HepG2 (cell line): ENCODE results near the gene ETHE1. TPM values are rescaled to one million over a fixed set of nuclear protein-coding genes. Genes with fewer than 3 reads are reported as not detected.

Experiments used
- AGO1 ChIP-seq: fragments of 200-400 bp; formaldehyde crosslinking; IDR thresholded peaks from 2 replicates; pipeline ENCODE4 v1.6.1; 2017; ENCODE audit warnings: mild to moderate bottlenecking, low read depth, low read length, moderate library complexity; ENCODE audit not compliant: poor library complexity, severe bottlenecking
- CAMTA2 ChIP-seq: sonication (generic); formaldehyde crosslinking; IDR thresholded peaks from 2 replicates; pipeline ENCODE4 v1.4.0; 2020; ENCODE audit warnings: mild to moderate bottlenecking, missing genetic modification reagents, borderline replicate concordance
- CHCHD3 ChIP-seq: sonication (generic); formaldehyde crosslinking; IDR thresholded peaks from 2 replicates; pipeline ENCODE4 v1.8.0; 2022; ENCODE audit warnings: mild to moderate bottlenecking, missing genetic modification reagents, moderate library complexity
- DNMT1 ChIP-seq: sonication (generic); formaldehyde crosslinking; IDR thresholded peaks from 2 replicates; pipeline ENCODE4 v1.5.1; 2020; ENCODE audit warnings: mild to moderate bottlenecking, missing genetic modification reagents
- EED ChIP-seq: sonication (generic); formaldehyde crosslinking; IDR thresholded peaks from 2 replicates; pipeline ENCODE4 v1.5.0; 2020; ENCODE audit warnings: mild to moderate bottlenecking, missing genetic modification reagents
- ELF3 ChIP-seq: IDR thresholded peaks from 2 replicates; pipeline ENCODE4 v1.6.1; 2016; ENCODE audit warnings: missing genetic modification reagents, missing compliant biosample characterization
- ETV5 ChIP-seq: IDR thresholded peaks from 2 replicates; pipeline ENCODE4 v1.6.1; 2018; ENCODE audit warnings: missing biosample characterization, missing genetic modification reagents, inconsistent platforms, borderline replicate concordance
- FOXA1 ChIP-seq, 2 experiments: fragments of 450-650 bp in 1 of 2; sonication (generic) in 1 of 2; formaldehyde crosslinking in 1 of 2; IDR thresholded peaks; 2 replicates each; pipeline versions ENCODE4 v1.4.0 to v1.6.1; 2016 to 2020; ENCODE audit warnings: missing genetic modification reagents in 1 of 2
- FOXP1 ChIP-seq, 2 experiments: fragments of 450-650 bp in 1 of 2; IDR thresholded peaks; 2 replicates each; pipeline ENCODE4 v1.6.1; 2017 to 2018; ENCODE audit warnings: antibody characterized with exemption in 1 of 2
- HES4 ChIP-seq: sonication (generic); formaldehyde crosslinking; IDR thresholded peaks from 2 replicates; pipeline ENCODE4 v1.9.0; 2021; ENCODE audit warnings: mild to moderate bottlenecking, missing genetic modification reagents, borderline replicate concordance
- KLF16 ChIP-seq, 2 experiments: sonication (generic) in 1 of 2; formaldehyde crosslinking in 1 of 2; IDR thresholded peaks; 2 replicates each; pipeline versions ENCODE4 v1.6.1 to v1.8.0; 2016 to 2023; ENCODE audit warnings: missing genetic modification reagents in 2 of 2, missing compliant biosample characterization in 1 of 2
- LRRFIP1 ChIP-seq: sonication (generic); formaldehyde crosslinking; conservative IDR thresholded peaks from 2 replicates; pipeline ENCODE4 v1.4.0; 2020; ENCODE audit warnings: missing genetic modification reagents
- PITX1 ChIP-seq: sonication (generic); formaldehyde crosslinking; IDR thresholded peaks from 2 replicates; pipeline ENCODE4 v1.5.1; 2020; ENCODE audit warnings: mild to moderate bottlenecking, missing genetic modification reagents
- RAD21 ChIP-seq: fragments of 450-650 bp; formaldehyde crosslinking; IDR thresholded peaks from 2 replicates; pipeline ENCODE4 v1.5.0; 2020; ENCODE audit warnings: mild to moderate bottlenecking
- RFX3 ChIP-seq: IDR thresholded peaks from 2 replicates; pipeline ENCODE4 v1.6.1; 2016; ENCODE audit warnings: missing biosample characterization, missing genetic modification reagents
- SNAPC2 ChIP-seq: sonication (generic); formaldehyde crosslinking; IDR thresholded peaks from 2 replicates; pipeline ENCODE4 v1.8.1; 2022; ENCODE audit warnings: mild to moderate bottlenecking, missing genetic modification reagents
- SRF ChIP-seq: IDR thresholded peaks from 2 replicates; pipeline ENCODE4 v1.6.1; 2011; ENCODE audit warnings: mild to moderate bottlenecking, low read depth, low read length, moderate library complexity
- ZNF143 ChIP-seq: sonication (generic); formaldehyde crosslinking; IDR thresholded peaks from 2 replicates; pipeline ENCODE4 v1.4.0; 2020; ENCODE audit warnings: missing genetic modification reagents
- ZNF431 ChIP-seq: sonication (generic); formaldehyde crosslinking; IDR thresholded peaks from 2 replicates; pipeline ENCODE4 v1.9.0; 2022; ENCODE audit warnings: missing genetic modification reagents, low read depth, mild to moderate bottlenecking, borderline replicate concordance
- ZNF558 ChIP-seq: sonication (generic); formaldehyde crosslinking; IDR thresholded peaks from 2 replicates; pipeline ENCODE4 v1.9.0; 2022; ENCODE audit warnings: mild to moderate bottlenecking, missing genetic modification reagents, borderline replicate concordance
- ZNF562 ChIP-seq: sonication (generic); formaldehyde crosslinking; IDR thresholded peaks from 2 replicates; pipeline ENCODE4 v1.8.0; 2022; ENCODE audit warnings: missing genetic modification reagents, borderline replicate concordance
- ZNF780A ChIP-seq: sonication (generic); formaldehyde crosslinking; IDR thresholded peaks from 2 replicates; pipeline ENCODE4 v1.8.0; 2022; ENCODE audit warnings: mild to moderate bottlenecking, missing genetic modification reagents, moderate library complexity
- ZNF83 ChIP-seq: sonication (generic); formaldehyde crosslinking; IDR thresholded peaks from 2 replicates; pipeline ENCODE4 v1.4.0; 2020; ENCODE audit warnings: missing genetic modification reagents, mild to moderate bottlenecking, borderline replicate concordance
- polyA plus RNA-seq, 8 experiments: library from polyadenylated mRNA; depleted of rRNA in 3 of 8; stranded (reverse) in 7 of 8; unstranded in 1 of 8; fragments of >200 nt; fragmentation: Illumina TruSeq in 4 of 8; extraction: Trizol in 4 of 8; gene quantifications; 2 replicates each; pipeline versions ENCODE4 v1.2.1 to v1.2.3, GENCODE V29; 2011 to 2016; ENCODE audit warnings: low read depth in 4 of 8, missing spikeins in 1 of 8, mixed read lengths in 1 of 8; ENCODE audit not compliant: insufficient read depth in 1 of 8
- total RNA-seq, 5 experiments: library from RNA; depleted of rRNA; stranded (reverse); fragments of >200 nt; fragmentation: Illumina TruSeq; extraction: Trizol; gene quantifications; 2 replicates each; pipeline ENCODE4 v1.2.3, GENCODE V29; 2016; ENCODE audit warnings: low read depth in 1 of 5
- TF ChIP-seq, protein P1 (sequence below): IDR thresholded peaks from 2 replicates; pipeline ENCODE4 v1.6.1; 2016; ENCODE audit warnings: missing biosample characterization, missing genetic modification reagents, low read depth
- TF ChIP-seq, protein P2 (sequence below): sonication (generic); formaldehyde crosslinking; IDR thresholded peaks from 2 replicates; pipeline ENCODE4 v1.8.0; 2022; ENCODE audit warnings: mild to moderate bottlenecking, missing genetic modification reagents, borderline replicate concordance

Gene ETHE1
- total and polyA plus RNA-seq, 2 of the 13 experiments (the other 11 are each of a cell fraction or from before 2014, with no cell fraction given): 32.5 to 58.4 TPM

- TF ChIP-seq CAMTA2 (CRISPR knock-in tag) (no peak), AGO1 (no peak), ZNF558 (CRISPR knock-in tag) (no peak), DNMT1 (CRISPR knock-in tag) (no peak), LRRFIP1 (no peak), ZNF143 (CRISPR knock-in tag) (no peak), PITX1 (CRISPR knock-in tag) (0 out of 2 replicates have a peak, but pooled peaks have one; percentile 16), RFX3 (CRISPR knock-in tag) (no peak), HES4 (CRISPR knock-in tag) (no peak), ELF3 (CRISPR knock-in tag) (peak; percentile 66; the same call in 1 of the 2 replicates), ETV5 (peak; percentile 90), FOXP1 (IDR thresholded peaks at IDR 0.05) (no peak), FOXP1 (CRISPR knock-in tag; IDR thresholded peaks at IDR 0.05) (no peak), ZNF83 (no peak), SRF (no peak), FOXA1 (IDR thresholded peaks at IDR 0.05) (no peak), FOXA1 (CRISPR knock-in tag; IDR thresholded peaks at IDR 0.05) (no peak), SNAPC2 (no peak), KLF16 (CRISPR knock-in tag; IDR thresholded peaks at IDR 0.05) (no peak), RAD21 (CRISPR knock-in tag) (no peak), EED (CRISPR knock-in tag) (no peak), ZNF780A (CRISPR knock-in tag) (no peak), ZNF431 (CRISPR knock-in tag) (no peak), ZNF562 (no peak), CHCHD3 (CRISPR knock-in tag) (no peak)
- TF ChIP-seq, protein P1, sequence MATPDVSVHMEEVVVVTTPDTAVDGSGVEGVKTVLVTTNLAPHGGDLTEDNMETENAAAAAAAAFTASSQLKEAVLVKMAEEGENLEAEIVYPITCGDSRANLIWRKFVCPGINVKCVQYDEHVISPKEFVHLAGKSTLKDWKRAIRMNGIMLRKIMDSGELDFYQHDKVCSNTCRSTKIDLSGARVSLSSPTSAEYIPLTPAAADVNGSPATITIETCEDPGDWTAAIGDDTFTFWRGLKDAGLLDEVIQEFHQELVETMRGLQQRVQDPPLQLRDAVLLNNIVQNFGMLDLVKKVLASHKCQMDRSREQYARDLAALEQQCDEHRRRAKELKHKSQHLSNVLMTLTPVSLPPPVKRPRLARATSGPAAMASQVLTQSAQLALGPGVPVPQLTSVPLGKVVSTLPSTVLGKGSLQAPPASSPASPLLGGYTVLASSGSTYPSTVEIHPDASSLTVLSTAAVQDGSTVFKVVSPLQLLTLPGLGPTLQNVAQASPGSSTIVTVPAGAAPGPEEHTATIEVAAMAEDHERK (CRISPR knock-in tag): no peak
- TF ChIP-seq, protein P2, sequence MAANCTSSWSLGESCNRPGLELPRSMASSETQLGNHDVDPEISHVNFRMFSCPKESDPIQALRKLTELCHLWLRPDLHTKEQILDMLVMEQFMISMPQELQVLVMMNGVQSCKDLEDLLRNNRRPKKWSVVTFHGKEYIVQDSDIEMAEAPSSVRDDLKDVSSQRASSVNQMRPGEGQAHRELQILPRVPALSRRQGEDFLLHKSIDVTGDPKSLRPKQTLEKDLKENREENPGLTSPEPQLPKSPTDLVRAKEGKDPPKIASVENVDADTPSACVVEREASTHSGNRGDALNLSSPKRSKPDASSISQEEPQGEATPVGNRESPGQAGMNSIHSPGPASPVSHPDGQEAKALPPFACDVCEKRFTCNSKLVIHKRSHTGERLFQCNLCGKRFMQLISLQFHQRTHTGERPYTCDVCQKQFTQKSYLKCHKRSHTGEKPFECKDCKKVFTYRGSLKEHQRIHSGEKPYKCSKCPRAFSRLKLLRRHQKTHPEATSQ (CRISPR knock-in tag): no peak
These were observed 1.8 kb downstream of the ETHE1 start (continued) for GRCh38 chr19:43524922-43525835.
